NT2/D1 (cell line): ENCODE data around the gene RSU1.

Source experiments
- SUZ12 ChIP-seq: IDR thresholded peaks from 2 replicates; pipeline ENCODE4 v1.6.1; 2011; ENCODE audit not compliant: insufficient read length, insufficient read depth; ENCODE audit errors: extremely low read depth
- ZNF274 ChIP-seq: IDR thresholded peaks from 2 replicates; pipeline ENCODE4 v1.6.1; 2011; ENCODE audit warnings: mild to moderate bottlenecking, low read depth, low read length

DNA sequence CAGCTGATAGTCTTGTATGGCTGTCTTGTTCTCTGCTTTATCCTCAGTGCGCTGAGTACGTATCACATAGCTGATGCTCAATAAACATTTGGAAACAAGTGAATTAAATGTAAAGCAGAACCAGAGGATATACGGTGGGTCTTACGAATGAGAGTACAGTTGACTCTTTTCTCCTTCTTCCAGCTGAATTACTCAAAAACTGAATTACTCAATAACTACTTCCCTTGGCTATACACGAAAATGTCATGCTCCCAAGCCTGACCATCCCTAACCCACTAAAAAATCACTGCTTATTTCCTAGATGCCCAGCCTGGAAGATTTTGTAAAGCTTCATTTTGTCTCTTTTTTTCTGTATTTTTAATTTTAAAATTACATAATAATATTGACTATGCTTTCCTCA lies 3.2 kb upstream of the RSU1 start:
- TF ChIP-seq SUZ12 (no peak), ZNF274 (no peak)
